BLaER1 treated with 17β-estradiol and CSF1 and Interleukin-3, amounts not matched to agents 10 nM and 100 nM (cell line): ENCODE data around the gene LRRC46.

Experiments used
- H3K27ac ChIP-seq, 11 experiments: shearing (Covaris generic); formaldehyde crosslinking; 2 replicates each; pipeline ENCODE4 v1.8.1; 2022
- H3K27me3 ChIP-seq, 11 experiments: shearing (Covaris generic); formaldehyde crosslinking; 2 replicates each; pipeline ENCODE4 v1.8.1; 2022
- H3K36me3 ChIP-seq, 11 experiments: shearing (Covaris generic); formaldehyde crosslinking; 2 replicates each; pipeline ENCODE4 v1.8.1; 2022
- H3K4me1 ChIP-seq, 10 experiments: shearing (Covaris generic); formaldehyde crosslinking; 2 replicates each; pipeline ENCODE4 v1.8.1; 2022
- H3K4me2 ChIP-seq, 11 experiments: shearing (Covaris generic); formaldehyde crosslinking; 2 replicates each; pipeline ENCODE4 v1.8.1; 2022
- H3K4me3 ChIP-seq, 10 experiments: shearing (Covaris generic); formaldehyde crosslinking; 2 replicates each; pipeline ENCODE4 v1.8.1; 2022
- H3K9ac ChIP-seq, 11 experiments: shearing (Covaris generic); formaldehyde crosslinking; 2 replicates each; pipeline ENCODE4 v1.8.1; 2022
- H3K9me3 ChIP-seq, 11 experiments: shearing (Covaris generic); formaldehyde crosslinking; replicated peaks in 1 of 11; 2 replicates each; pipeline ENCODE4 v1.8.1; 2022
- H4K20me1 ChIP-seq, 11 experiments: shearing (Covaris generic); formaldehyde crosslinking; 2 replicates each; pipeline ENCODE4 v1.8.1; 2022
- Cebpa-rat ChIP-seq, 11 experiments: shearing (Covaris generic); IDR thresholded peaks; 2 replicates each; pipeline ENCODE4 v1.8.1; 2022

LRRC46 gene

GRCh38 chr17:47813077-47813476 is 18.4 kb upstream of the LRRC46 start:
- Histone ChIP-seq H3K9me3 (no peaks in the 10 kb centered on the region), H3K4me2 (no peak overlapping the region), H3K27me3 (no peaks in the 10 kb centered on the region), H3K9ac (0 out of 22 replicates have a peak overlapping the region, but pooled peaks of 1 of the 11 experiments have one; percentile 9), H3K27ac (no peak overlapping the region), H4K20me1 (peaks cover 0 to 55% (median 0%) of the 10 kb centered on the region in 11 experiments; a peak in 8 of 22 replicates), H3K4me3 (no peak overlapping the region), H3K36me3 (peaks cover 82 to 99% (median 95%) of the 10 kb centered on the region in 11 experiments), H3K4me1 (peaks cover 0 to 12% (median 0%) of the 10 kb centered on the region in 10 experiments; a peak in 8 of 20 replicates)
- no peak for TF ChIP-seq Cebpa-rat (IDR thresholded peaks at IDR 0.05)

GRCh38 chr17:47813512-47814031 is 17.9 kb upstream of the LRRC46 start:
- H3K36me3 ChIP-seq, result peaks cover 82 to 99% (median 95%) of the 10 kb centered on the region in 11 experiments
- peaks cover 0 to 51% (median 0%) of the 10 kb centered on the region in 11 experiments; a peak in 9 of 22 replicates for H4K20me1 ChIP-seq
- no peaks in the 10 kb centered on the region for H3K9me3 ChIP-seq
- no peaks in the 10 kb centered on the region for H3K27me3 ChIP-seq
- H3K4me1 ChIP-seq, result peaks cover 0 to 12% (median 0%) of the 10 kb centered on the region in 10 experiments; a peak in 8 of 20 replicates
- no peak overlapping the region for H3K4me2 ChIP-seq
- H3K4me3 ChIP-seq, result no peak overlapping the region
- no peak overlapping the region; a peak in 1 of 22 replicates for H3K9ac ChIP-seq
- no peak overlapping the region for H3K27ac ChIP-seq
- no peak for TF ChIP-seq Cebpa-rat (IDR thresholded peaks at IDR 0.05)

DNA sequence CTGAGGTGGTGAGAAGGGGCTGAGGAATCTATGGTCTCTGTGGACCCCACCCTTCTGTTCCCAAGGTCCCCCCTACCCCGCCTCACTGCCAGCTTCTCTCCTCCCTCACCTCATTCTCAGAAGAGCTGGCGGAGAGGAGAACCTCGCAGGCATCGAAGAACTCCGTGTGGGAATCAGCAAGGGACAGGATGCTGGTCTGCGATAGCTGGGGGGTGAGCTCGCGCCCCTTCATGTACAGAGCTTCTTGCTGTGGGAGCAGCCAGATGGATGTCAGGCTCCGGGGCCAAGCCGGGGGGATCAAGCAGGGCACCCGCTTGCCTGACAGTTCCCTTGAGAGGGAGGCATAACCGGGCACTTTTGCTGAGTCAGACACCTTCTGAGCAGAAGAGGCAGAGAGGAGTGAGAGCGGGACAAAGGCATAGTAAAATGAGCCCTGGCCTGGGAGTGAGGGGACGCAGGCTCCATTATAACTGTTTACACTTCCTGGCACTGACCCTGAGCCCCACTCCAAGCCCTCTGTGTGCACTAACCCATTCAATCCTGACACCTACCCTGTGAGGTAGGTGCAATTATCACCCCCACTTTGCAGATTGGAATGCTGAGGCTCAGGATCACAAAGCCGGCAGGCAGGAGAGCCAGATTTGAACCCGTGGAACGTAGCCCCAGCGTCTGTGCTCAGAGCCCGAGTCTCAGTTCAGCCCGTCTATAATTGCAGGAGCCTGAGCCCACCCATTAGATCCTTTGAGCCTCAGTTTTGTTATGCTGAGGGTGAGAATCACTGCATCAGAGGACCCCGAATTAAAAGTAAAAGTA is 16.2 kb upstream of the LRRC46 start:
- peaks cover 0 to 56% (median 4%) of the 10 kb centered on the region in 11 experiments; a peak in 11 of 22 replicates for H4K20me1 ChIP-seq
- H3K36me3 ChIP-seq, result peaks cover 73 to 93% (median 88%) of the 10 kb centered on the region in 11 experiments
- H3K4me1 ChIP-seq, result peaks cover 3 to 10% (median 4%) of the 10 kb centered on the region in 10 experiments; a peak in 18 of 20 replicates
- H3K4me3 ChIP-seq, result no peak overlapping the region
- no peaks in the 10 kb centered on the region for H3K9me3 ChIP-seq
- TF ChIP-seq Cebpa-rat (IDR thresholded peaks at IDR 0.05), result no peak
- H3K27me3 ChIP-seq, result no peaks in the 10 kb centered on the region
- H3K27ac ChIP-seq, result no peak overlapping the region
- H3K4me2 ChIP-seq, result no peak overlapping the region
- no peak overlapping the region for H3K9ac ChIP-seq

- H3K27ac ChIP-seq, result no peak overlapping the region
- no peak for TF ChIP-seq Cebpa-rat (IDR thresholded peaks at IDR 0.05)
- peaks cover 69 to 83% (median 81%) of the 10 kb centered on the region in 11 experiments for H3K36me3 ChIP-seq
- H3K9me3 ChIP-seq, result no peaks in the 10 kb centered on the region
- H4K20me1 ChIP-seq, result peaks cover 0 to 50% (median 8%) of the 10 kb centered on the region in 11 experiments; a peak in 10 of 22 replicates
- no peak overlapping the region for H3K4me2 ChIP-seq
- H3K4me1 ChIP-seq, result peaks cover 12 to 14% (median 13%) of the 10 kb centered on the region in 10 experiments
- no peak overlapping the region for H3K4me3 ChIP-seq
- no peaks in the 10 kb centered on the region for H3K27me3 ChIP-seq
- no peak overlapping the region for H3K9ac ChIP-seq
Measured at GRCh38 chr17:47816111-47816735, 15.2 kb upstream of the LRRC46 start.

DNA sequence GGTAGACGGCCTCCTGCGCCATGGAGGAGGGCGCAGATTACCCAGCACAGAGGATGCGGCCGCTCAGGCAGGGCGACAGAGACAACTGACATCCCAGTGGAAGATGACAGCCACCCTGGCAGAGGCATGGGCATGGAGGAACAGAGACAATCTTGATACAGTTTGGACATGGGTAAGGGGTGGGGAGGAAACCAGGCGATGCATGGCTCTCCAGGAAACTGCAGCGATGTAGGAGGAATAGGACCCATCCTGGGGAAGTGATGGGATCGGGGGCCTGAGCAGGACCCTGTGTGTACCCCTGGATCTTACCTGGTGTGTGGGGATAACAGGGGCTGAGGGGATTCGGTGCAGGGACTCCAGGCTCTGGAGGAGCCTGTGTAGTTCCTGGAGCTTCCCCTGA is 14.5 kb upstream of the LRRC46 start:
- peaks cover 64 to 77% (median 74%) of the 10 kb centered on the region in 11 experiments for H3K36me3 ChIP-seq
- no peak overlapping the region for H3K4me3 ChIP-seq
- H3K27ac ChIP-seq, result no peak overlapping the region
- TF ChIP-seq Cebpa-rat (IDR thresholded peaks at IDR 0.05), result no peak
- no peak overlapping the region for H3K4me2 ChIP-seq
- H4K20me1 ChIP-seq, result peaks cover 0 to 44% (median 8%) of the 10 kb centered on the region in 11 experiments; a peak in 9 of 22 replicates
- no peaks in the 10 kb centered on the region for H3K27me3 ChIP-seq
- H3K9me3 ChIP-seq, result no peaks in the 10 kb centered on the region
- H3K4me1 ChIP-seq, result peaks cover 15 to 19% (median 16%) of the 10 kb centered on the region in 10 experiments
- H3K9ac ChIP-seq, result no peak overlapping the region

- Histone ChIP-seq H3K36me3 (peaks cover 56 to 69% (median 64%) of the 10 kb centered on the region in 11 experiments), H3K27ac (no peak overlapping the region)
- TF ChIP-seq Cebpa-rat (IDR thresholded peaks at IDR 0.05), result no peak
Measured at GRCh38 chr17:47818002-47818695, 13.3 kb upstream of the LRRC46 start.

DNA sequence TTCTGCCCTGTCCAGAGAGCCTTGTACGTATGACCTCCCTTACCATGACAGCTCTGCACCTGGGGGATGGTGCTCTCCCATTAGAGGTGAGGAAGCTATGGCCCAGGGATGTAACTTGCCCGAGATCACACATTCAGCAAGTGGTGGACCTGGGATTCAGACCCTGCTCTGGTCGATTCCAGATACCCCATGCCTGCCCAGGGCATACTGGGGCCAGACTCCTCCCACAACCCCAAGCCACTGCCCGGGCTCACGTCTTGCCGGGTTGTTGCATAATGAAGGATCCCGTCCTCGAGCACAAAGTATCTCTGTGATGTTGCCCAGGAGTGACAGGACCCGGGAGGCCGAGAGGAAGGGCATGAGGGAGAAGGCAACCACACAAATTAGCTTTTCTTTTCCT is 12.0 kb upstream of the LRRC46 start:
- H4K20me1 ChIP-seq, result peaks cover 0 to 24% (median 5%) of the 10 kb centered on the region in 11 experiments; a peak in 7 of 22 replicates
- H3K9me3 ChIP-seq, result no peaks in the 10 kb centered on the region
- TF ChIP-seq Cebpa-rat (IDR thresholded peaks at IDR 0.05), result no peak
- peaks cover 22 to 37% (median 26%) of the 10 kb centered on the region in 10 experiments for H3K4me1 ChIP-seq
- no peak overlapping the region for H3K4me3 ChIP-seq
- H3K27me3 ChIP-seq, result no peaks in the 10 kb centered on the region
- H3K4me2 ChIP-seq, result no peak overlapping the region
- H3K9ac ChIP-seq, result no peak overlapping the region
- H3K27ac ChIP-seq, result no peak overlapping the region
- peaks cover 60 to 70% (median 65%) of the 10 kb centered on the region in 11 experiments for H3K36me3 ChIP-seq

More at GRCh38 chr17:47818002-47818695, 13.3 kb upstream of the LRRC46 start:
- Histone ChIP-seq H3K9ac (no peak overlapping the region), H3K4me1 (peaks cover 22 to 31% (median 26%) of the 10 kb centered on the region in 10 experiments), H3K27me3 (no peaks in the 10 kb centered on the region), H4K20me1 (peaks cover 0 to 34% (median 8%) of the 10 kb centered on the region in 11 experiments; a peak in 7 of 22 replicates), H3K9me3 (no peaks in the 10 kb centered on the region), H3K4me3 (no peak overlapping the region), H3K4me2 (no peak overlapping the region)

DNA sequence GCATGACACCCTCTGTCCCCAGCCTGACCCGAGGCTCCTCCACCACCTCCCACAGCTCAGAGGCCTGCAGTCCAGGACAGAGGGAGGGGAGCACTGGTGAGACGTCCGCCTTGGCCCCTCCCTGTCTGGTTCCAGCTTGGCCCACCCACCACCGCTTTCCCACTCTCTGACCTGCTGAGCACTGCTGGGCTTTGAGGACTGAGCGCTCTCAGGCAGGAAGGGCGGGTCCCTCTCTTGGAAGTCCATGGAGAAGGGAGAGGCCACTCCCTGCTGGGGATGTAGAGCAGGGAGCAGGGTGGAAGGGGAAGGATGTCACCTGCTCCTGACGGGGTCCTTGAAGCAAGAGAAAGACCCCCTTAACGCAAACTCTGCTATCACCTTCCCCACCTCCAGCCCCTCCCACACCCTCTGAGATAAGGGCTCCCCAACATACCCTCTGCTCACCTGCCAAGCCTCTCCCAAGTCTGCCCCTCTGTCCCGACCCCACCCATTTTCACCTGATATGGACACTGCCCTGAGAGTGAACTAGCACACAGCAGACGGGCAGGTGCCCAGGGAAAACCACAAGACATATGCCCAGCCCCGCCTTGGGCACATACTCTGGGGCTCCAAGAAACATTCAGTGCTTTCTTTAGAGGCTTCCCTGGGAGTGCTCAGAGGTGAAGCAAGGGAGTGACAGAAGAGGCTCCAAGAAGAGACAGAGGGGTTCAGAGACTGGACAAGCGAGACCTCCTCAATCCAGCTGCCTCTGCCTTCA is 11.3 kb upstream of the LRRC46 start:
- Histone ChIP-seq H3K4me3 (peak overlapping the region in 9 of 10 experiments; percentile 72 to 92 (median 86); a peak in 19 of 20 replicates), H3K36me3 (peaks cover 59 to 70% (median 64%) of the 10 kb centered on the region in 11 experiments), H3K27me3 (no peaks in the 10 kb centered on the region), H3K9me3 (no peaks in the 10 kb centered on the region), H3K27ac (peak overlapping the region in 2 of 11 experiments; percentile 79 to 80; a peak in 3 of 22 replicates), H3K4me2 (peak overlapping the region; percentile 83 to 99 (median 98)), H4K20me1 (peaks cover 0 to 24% (median 5%) of the 10 kb centered on the region in 11 experiments; a peak in 7 of 22 replicates), H3K4me1 (peaks cover 22 to 37% (median 26%) of the 10 kb centered on the region in 10 experiments), H3K9ac (peak overlapping the region; percentile 73 to 88 (median 80); a peak in 21 of 22 replicates)
- TF ChIP-seq Cebpa-rat (IDR thresholded peaks at IDR 0.05), result no peak
